ENCODE data around the gene ALG14.

ALG14 gene

GRCh38 chr1:94949681-94950661, 122.8 kb downstream of the ALG14 start:
- H3K27me3 ChIP-seq (ENCODE audit: low read length), result no peaks in the 10 kb centered on the region
- no peaks in the 10 kb centered on the region for H3K9me2 ChIP-seq (replicated peaks; ENCODE audit: insufficient read depth, low read length)
- H3K27ac ChIP-seq (ENCODE audit: low read depth, low read length), result no peak overlapping the region
- H3F3A ChIP-seq (ENCODE audit: insufficient read depth), result no peaks in the 10 kb centered on the region
- no peak for TF ChIP-seq CTCF (IDR thresholded peaks at IDR 0.05; ENCODE audit: insufficient read depth, low read length, poor library complexity, severe bottlenecking)
- no peaks in the 10 kb centered on the region for H3K9me3 ChIP-seq (ENCODE audit: insufficient read depth, low read length)
- no peaks in the 10 kb centered on the region for H3K36me3 ChIP-seq (ENCODE audit: low read length)
- H3K4me2 ChIP-seq (ENCODE audit: low read depth, low read length, poor library complexity, severe bottlenecking), result no peak overlapping the region
- no peaks in the 10 kb centered on the region for H4K20me1 ChIP-seq (ENCODE audit: low read depth, low read length)
- H3K79me2 ChIP-seq (ENCODE audit: insufficient read depth, low read length), result no peaks in the 10 kb centered on the region
- H3K4me3 ChIP-seq (ENCODE audit: insufficient read depth, low read length, poor library complexity, severe bottlenecking), result no peak overlapping the region
- H3K9ac ChIP-seq (ENCODE audit: low read length), result no peak overlapping the region
- H2AFZ ChIP-seq (ENCODE audit: low read depth, low read length, severe bottlenecking), result no peak overlapping the region

GRCh38 chr1:94947437-94947836, 125.3 kb downstream of the ALG14 start:
- Histone ChIP-seq H4K20me1 (ENCODE audit: low read depth, low read length) (no peaks in the 10 kb centered on the region), H3K27me3 (ENCODE audit: low read length) (no peaks in the 10 kb centered on the region), H3K4me3 (ENCODE audit: insufficient read depth, low read length, poor library complexity, severe bottlenecking) (no peak overlapping the region), H2AFZ (ENCODE audit: low read depth, low read length, severe bottlenecking) (no peak overlapping the region), H3K9me2 (replicated peaks; ENCODE audit: insufficient read depth, low read length) (no peaks in the 10 kb centered on the region), H3F3A (ENCODE audit: insufficient read depth) (no peaks in the 10 kb centered on the region), H3K4me2 (ENCODE audit: low read depth, low read length, poor library complexity, severe bottlenecking) (no peak overlapping the region), H3K79me2 (ENCODE audit: insufficient read depth, low read length) (no peaks in the 10 kb centered on the region), H3K9me3 (ENCODE audit: insufficient read depth, low read length) (no peaks in the 10 kb centered on the region), H3K27ac (ENCODE audit: low read depth, low read length) (no peak overlapping the region), H3K9ac (ENCODE audit: low read length) (no peak overlapping the region), H3K36me3 (ENCODE audit: low read length) (no peaks in the 10 kb centered on the region)
- no peak for TF ChIP-seq EZH2phosphoT487 (conservative IDR thresholded peaks at IDR 0.05; ENCODE audit: low read length)
- TF ChIP-seq CTCF (IDR thresholded peaks at IDR 0.05; ENCODE audit: insufficient read depth, low read length, poor library complexity, severe bottlenecking), result no peak

GRCh38 chr1:94946886-94947285, 125.9 kb downstream of the ALG14 start:
- Histone ChIP-seq H3K9me3 (ENCODE audit: insufficient read depth, low read length) (no peaks in the 10 kb centered on the region), H2AFZ (ENCODE audit: low read depth, low read length, severe bottlenecking) (no peak overlapping the region), H3K27me3 (ENCODE audit: low read length) (no peaks in the 10 kb centered on the region), H3F3A (ENCODE audit: insufficient read depth) (no peaks in the 10 kb centered on the region), H4K20me1 (ENCODE audit: low read depth, low read length) (no peaks in the 10 kb centered on the region), H3K9ac (ENCODE audit: low read length) (no peak overlapping the region), H3K27ac (ENCODE audit: low read depth, low read length) (no peak overlapping the region), H3K4me2 (ENCODE audit: low read depth, low read length, poor library complexity, severe bottlenecking) (no peak overlapping the region), H3K79me2 (ENCODE audit: insufficient read depth, low read length) (no peaks in the 10 kb centered on the region), H3K36me3 (ENCODE audit: low read length) (no peaks in the 10 kb centered on the region), H3K4me3 (ENCODE audit: insufficient read depth, low read length, poor library complexity, severe bottlenecking) (no peak overlapping the region), H3K9me2 (replicated peaks; ENCODE audit: insufficient read depth, low read length) (no peaks in the 10 kb centered on the region)
- no peak for TF ChIP-seq CTCF (IDR thresholded peaks at IDR 0.05; ENCODE audit: insufficient read depth, low read length, poor library complexity, severe bottlenecking)
- TF ChIP-seq EZH2phosphoT487 (conservative IDR thresholded peaks at IDR 0.05; ENCODE audit: low read length), result no peak
